ENCODE results near the gene SETD1A.
"Not testable (repeated sequence)": the region's sequence is repeated elsewhere in the genome, so short reads cannot be mapped to it uniquely, and the experiment has no call there.

The SETD1A gene

GRCh38 chr16:30930160-30930571 is 27.4 kb upstream of the SETD1A start:
- DNase-seq = no peak

- DNase-seq = no peak
Observed at GRCh38 chr16:30931068-30931650, 26.4 kb upstream of the SETD1A start.

GRCh38 chr16:30934827-30935557 is 22.6 kb upstream of the SETD1A start:
- DNase-seq = peak; percentile 32

GRCh38 chr16:30937692-30938091 is 19.9 kb upstream of the SETD1A start:
- no peak for DNase-seq

DNA sequence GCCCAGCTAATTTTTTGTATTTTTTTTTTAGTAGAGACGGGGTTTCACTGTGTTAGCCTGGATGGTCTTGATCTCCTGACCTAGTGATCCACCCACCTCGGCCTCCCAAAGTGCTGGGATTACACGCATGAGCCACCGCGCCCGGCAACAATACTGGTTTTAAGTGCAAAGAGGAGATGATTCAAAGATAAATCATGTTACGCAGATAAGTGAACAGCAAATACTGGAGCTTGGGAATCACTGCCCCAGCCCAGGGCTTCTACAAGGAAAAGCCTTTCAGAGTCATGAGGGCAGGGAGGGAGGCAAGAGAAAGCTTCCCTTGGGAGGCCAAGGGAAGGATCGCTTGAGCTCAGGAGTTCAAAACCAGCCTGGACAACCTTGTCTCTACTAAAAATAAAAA is 18.0 kb upstream of the SETD1A start:
- not testable (repeated sequence) for DNase-seq

GRCh38 chr16:30941600-30942425 is 15.7 kb upstream of the SETD1A start:
- DNase-seq = peak; percentile 58

DNA sequence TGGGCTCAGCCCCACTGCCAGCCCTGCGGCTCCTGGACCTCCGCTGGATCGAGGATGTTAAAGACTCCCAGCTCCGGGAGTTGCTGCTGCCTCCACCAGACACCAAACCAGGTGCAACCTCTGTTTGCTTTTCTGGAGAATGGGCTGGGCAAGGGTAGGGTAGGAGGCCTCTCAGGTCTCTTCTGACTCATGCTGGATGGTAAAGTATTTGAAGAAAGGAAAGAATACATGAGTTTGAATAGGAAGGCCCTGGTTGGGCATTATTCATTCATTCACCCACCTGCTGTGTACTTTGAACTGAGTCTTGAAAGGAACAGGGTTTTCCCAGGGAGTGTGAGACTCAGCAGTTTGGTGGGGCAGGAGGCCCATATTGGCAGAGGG is 15.1 kb upstream of the SETD1A start:
- no peak for DNase-seq

DNA sequence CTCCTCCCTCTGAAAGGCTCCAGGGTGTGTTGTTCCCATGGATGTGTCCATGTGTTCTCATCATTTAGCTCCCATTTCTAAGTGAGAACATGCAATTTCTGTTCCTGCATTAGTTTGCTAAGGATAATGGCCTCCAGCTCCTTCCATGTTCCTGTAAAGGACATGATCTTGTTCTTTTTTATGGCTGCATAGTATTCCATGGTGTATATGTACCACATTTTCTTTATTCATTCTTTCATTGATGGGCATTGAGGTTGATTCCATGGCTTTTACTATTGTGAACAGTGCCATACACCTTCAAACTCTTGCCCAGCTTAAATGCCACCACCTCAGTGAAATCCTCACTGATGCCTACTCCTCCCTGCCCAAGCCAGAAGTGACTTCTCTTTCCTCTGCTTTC is 13.2 kb upstream of the SETD1A start:
- no peak for DNase-seq

DNA sequence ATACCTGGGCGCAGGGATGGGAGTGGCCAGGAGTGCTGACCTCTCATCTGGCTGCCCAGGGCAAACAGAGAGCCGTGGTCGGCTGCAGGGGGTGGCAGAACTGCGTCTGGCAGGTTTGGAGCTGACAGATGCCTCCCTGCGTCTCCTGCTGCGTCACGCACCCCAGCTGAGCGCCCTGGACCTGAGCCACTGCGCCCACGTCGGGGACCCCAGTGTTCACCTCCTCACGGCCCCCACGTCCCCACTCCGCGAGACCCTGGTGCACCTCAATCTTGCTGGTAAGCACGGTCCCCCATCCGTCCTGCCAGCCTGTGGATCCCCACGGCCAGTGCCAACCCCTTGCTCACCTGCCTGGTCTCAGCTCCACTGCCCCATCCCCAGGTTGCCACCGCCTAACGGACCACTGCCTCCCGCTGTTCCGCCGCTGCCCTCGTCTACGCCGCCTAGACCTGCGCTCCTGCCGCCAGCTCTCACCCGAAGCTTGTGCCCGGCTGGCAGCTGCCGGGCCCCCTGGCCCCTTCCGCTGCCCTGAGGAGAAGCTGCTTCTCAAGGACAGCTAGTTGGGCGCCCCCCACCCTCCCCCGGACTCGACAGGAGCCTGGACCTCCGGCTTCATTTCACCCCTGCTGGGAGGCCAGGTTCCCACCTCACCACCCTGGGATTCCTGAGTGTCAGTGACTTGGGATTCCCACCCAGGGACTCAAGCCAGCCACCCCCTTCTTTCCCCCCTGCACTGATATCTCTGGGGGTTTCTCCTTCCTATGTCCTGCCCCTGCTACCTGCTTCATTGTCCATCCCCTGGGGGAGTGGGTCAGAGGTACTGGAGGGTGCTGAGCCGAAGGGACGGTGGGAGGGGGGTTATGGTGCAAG is 10.6 kb upstream of the SETD1A start:
- DNase-seq = no peak

DNA sequence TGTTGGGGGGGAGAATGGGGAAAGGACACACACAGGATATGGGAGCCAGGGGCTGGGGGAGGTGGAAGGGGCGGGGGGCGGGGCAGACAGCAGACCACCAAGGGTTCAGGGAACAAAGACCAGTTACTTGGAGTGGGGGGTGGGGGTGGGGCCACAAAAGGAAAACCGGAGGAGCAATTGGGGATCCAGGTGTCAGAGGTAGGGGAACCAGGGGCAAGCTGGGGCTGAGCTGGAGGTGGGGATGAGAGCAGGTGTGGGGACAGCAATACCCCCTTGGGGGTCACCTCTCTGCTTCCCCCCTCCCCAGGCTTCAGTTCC is 10.1 kb upstream of the SETD1A start:
- no peak for DNase-seq

- DNase-seq = peak; percentile 96
Observed at GRCh38 chr16:30947859-30948666, 9.5 kb upstream of the SETD1A start.

DNA sequence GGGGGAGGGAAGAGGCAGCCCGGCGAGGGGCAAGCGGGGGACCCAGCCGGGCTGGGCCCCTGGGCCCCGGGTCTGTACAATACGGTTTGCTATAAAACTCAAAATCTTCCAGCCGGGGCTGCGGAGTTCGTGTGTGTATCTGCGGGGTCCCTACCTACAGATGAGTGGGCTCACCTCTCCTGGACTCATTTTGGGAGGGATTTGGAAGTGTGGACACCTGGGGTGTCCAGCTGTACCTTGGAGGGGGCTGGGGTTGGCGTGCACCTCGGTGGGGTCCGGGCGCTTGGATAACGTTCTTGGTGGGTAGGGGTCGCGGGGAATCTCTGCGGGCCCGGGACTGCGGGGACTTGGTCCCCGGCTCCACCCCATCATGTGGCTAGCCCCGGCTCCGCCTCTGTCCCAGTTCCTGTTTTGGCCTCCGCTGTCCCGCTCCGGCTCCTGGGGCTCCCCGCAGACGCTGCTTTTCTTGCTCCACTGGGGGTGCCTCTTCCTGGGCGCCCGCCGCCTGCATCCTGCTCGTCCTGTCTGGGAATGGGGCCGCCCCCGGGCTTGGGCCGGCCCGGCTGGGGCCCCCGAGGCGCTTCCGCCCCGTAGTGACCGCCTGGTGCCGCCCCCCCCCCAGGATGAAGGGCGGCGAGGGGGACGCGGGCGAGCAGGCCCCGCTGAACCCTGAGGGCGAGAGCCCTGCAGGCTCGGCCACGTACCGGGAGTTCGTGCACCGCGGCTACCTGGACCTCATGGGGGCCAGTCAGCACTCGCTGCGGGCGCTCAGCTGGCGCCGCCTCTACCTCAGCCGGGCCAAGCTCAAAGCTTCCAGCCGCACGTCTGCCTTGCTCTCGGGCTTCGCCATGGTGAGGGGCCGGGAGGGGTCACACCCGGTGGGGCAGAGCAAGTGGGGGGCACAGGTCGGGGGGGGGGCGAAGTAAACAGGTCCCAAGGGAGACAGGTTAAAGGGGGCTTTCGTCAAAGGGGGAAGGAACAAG is 8.6 kb upstream of the SETD1A start, which contains the start of gene ORAI3:
TSS of gene ORAI3 (plus strand) at position 402 of the 983 bp plus-strand sequence. CDS start at position 624, 222 bp downstream.
- peak; percentile 74 for DNase-seq

GRCh38 chr16:30949650-30950515 is 7.7 kb upstream of the SETD1A start:
- peak; percentile 92 for DNase-seq

- DNase-seq = no peak
Observed at GRCh38 chr16:30950516-30951065, 7.0 kb upstream of the SETD1A start.

DNA sequence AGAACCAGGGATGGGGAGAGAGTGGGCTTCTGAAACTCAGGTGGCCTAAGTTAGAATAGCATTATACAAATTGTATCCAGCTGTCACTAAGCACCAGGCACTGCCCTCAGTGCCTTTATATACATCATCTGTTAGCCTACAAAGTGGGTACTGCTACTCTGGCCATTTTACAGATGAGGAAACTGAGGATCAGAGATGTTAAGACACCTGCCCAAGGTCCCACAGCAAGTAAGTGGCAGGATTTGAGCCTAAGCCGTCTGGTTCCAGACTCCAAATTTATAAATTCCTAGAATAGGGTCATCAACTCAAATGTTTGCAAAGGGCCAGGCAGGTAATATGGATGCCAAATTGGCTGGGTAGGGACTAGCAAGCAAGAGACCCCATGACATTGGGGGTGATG is 6.4 kb upstream of the SETD1A start:
- no peak for DNase-seq

DNA sequence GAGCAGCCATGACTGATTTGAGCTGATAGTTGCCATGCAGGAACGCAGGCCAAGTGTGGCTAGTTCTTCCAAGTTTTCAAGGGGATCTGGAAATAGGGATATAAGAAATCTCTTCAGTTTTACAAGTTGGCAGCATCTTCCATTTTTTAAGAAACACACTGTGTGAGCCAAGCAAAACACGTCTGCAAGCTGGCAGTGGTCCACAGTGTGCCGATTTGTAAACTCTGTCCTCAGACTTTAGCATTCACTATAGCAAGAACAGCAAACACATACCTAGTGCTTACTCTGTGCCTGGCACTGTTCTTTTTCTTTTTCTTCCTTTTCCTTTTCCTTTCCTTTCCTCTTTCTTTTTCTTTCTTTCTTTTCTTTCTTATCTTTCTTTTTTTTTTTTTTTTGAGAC is 5.8 kb upstream of the SETD1A start:
- no peak for DNase-seq

- DNase-seq = no peak
Observed at GRCh38 chr16:30953111-30953510, 4.4 kb upstream of the SETD1A start.

DNA sequence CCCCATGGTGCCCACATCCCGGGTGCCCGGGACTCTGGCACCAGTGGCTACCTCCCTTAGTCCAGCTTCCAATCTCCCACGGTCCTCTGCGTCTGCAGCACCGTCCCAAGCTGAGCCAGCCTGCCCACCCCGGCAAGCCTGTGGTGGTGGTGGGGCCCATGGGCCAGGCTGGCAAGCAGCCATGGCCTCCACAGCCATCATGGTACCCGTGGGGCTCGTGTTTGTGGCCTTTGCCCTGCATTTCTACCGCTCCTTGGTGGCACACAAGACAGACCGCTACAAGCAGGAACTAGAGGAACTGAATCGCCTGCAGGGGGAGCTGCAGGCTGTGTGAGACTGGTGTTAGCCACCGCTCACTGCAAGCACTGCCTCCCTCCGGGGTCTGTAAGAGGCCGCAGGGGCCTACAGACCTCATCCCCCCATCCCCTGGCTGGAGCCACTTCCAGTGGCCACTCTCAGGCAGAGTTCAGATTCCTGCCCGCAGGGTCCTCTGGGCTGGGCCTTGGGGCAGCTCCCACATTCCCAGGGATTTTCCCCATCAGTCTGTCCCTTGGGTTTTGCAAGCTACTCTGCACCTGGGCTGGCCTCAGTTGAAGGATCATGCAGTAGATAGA is 3.9 kb upstream of the SETD1A start:
- peak; percentile 67 for DNase-seq

DNA sequence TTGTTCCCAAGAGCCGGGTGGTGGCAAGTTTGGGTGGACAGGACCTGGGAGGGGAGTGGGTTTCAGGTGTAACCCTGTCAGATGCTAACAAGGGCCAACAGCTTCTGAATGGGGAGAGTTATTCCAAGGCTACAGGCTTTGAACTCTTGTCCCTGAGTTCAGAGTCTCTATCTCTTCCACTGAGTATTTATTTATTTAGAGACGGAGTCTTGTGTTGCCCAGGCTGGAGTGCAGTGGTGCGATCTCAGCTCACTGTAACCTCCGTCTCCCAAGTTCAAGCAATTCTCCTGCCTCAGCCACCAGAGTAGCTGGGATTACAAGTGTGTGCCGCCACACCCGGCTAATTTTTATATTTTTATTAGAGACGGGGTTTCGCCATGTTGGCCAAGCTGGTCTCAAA is 2.6 kb upstream of the SETD1A start:
- no peak for DNase-seq
